BJ (cell line): Measurements from ENCODE around the gene SNAP91. TPM values are rescaled to one million over a fixed set of nuclear protein-coding genes. Genes with fewer than 3 reads are reported as not detected.

Experiments
- CTCF ChIA-PET: fragments of 350-600 bp; formaldehyde crosslinking; extraction: SDS; loops from one replicate; lab custom pipeline; 2021; ENCODE audit warnings: antibody characterized with exemption, inconsistent platforms; lab: Yijun Ruan, JAX
- POLR2A ChIA-PET: fragments of 300-600 bp; sonication (Branson Sonifier 250); formaldehyde crosslinking; extraction: SDS; loops from one replicate; lab custom pipeline; 2021; ENCODE audit warnings: antibody characterized with exemption; lab: Charles Lee
- DNase-seq: peaks from one replicate; pipeline ENCODE4 v3.0.0-alpha.2; 2011; ENCODE audit warnings: low read depth
- H3K27me3 ChIP-seq: 2 replicates; pipeline ENCODE4 v1.6.0; 2011; ENCODE audit warnings: low read length; ENCODE audit not compliant: control insufficient read depth, insufficient read depth
- H3K36me3 ChIP-seq: 2 replicates; pipeline ENCODE4 v1.5.1; 2011; ENCODE audit warnings: low read length; ENCODE audit not compliant: control insufficient read depth, insufficient read depth
- H3K4me3 ChIP-seq: 2 replicates; pipeline ENCODE4 v1.5.1; 2011; ENCODE audit warnings: low read depth, mild to moderate bottlenecking, control low read depth, low read length
- polyA plus RNA-seq: library from polyadenylated mRNA; depleted of rRNA; stranded (reverse); fragments of >200 nt; gene quantifications from 2 replicates; pipeline ENCODE4 v1.2.3, GENCODE V29; 2011
- TF ChIP-seq, protein P1 (sequence below): IDR thresholded peaks from 2 replicates; pipeline ENCODE4 v1.5.1; 2011; ENCODE audit warnings: low read depth, mild to moderate bottlenecking, control low read depth, inconsistent platforms, low read length, moderate library complexity; ENCODE audit not compliant: insufficient read depth

SNAP91 gene
- polyA plus RNA-seq, 1 experiment, result not detected

DNA sequence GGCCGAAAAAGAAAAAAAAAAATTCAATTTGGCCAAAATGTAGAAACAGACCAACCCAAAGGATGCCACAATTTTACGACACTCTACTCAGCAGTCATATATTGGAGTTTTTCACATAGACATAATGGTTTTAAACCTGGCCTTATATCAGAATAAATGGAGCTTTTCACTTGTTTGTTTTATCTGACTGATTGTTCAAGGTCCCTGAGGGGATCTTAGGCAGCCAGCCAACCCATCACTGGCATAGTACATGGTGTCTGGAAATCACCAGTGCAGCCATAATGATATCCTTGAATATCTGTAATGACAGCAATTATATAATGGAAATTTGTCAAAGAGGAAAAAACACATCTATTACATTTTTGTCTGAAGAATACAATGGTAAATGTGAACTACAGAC, 99.7 kb downstream of the SNAP91 start:
- H3K27me3 ChIP-seq, result no peaks in the 10 kb centered on the region
- ChIA-PET POLR2A (no interaction called here), CTCF (no interaction called here)
- TF ChIP-seq, protein P1, sequence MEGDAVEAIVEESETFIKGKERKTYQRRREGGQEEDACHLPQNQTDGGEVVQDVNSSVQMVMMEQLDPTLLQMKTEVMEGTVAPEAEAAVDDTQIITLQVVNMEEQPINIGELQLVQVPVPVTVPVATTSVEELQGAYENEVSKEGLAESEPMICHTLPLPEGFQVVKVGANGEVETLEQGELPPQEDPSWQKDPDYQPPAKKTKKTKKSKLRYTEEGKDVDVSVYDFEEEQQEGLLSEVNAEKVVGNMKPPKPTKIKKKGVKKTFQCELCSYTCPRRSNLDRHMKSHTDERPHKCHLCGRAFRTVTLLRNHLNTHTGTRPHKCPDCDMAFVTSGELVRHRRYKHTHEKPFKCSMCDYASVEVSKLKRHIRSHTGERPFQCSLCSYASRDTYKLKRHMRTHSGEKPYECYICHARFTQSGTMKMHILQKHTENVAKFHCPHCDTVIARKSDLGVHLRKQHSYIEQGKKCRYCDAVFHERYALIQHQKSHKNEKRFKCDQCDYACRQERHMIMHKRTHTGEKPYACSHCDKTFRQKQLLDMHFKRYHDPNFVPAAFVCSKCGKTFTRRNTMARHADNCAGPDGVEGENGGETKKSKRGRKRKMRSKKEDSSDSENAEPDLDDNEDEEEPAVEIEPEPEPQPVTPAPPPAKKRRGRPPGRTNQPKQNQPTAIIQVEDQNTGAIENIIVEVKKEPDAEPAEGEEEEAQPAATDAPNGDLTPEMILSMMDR, result no peak
- no peaks in the 10 kb centered on the region for H3K36me3 ChIP-seq
- no peak for DNase-seq
- H3K4me3 ChIP-seq, result no peak overlapping the region

- CTCF ChIA-PET, result interaction anchor here (1.0 kb wide), 1 partner anchor 10 kb away, joined by 3 read pairs; no protein-coding TSS in a partner anchor
Measured at GRCh38 chr6:83605517-83605916, 103.4 kb downstream of the SNAP91 start.

GRCh38 chr6:83603551-83603950, 105.3 kb downstream of the SNAP91 start:
- H3K4me3 ChIP-seq, result no peak overlapping the region
- CTCF ChIA-PET, result interaction anchor here (1.3 to 3.1 kb wide), 3 partner anchors 10 to 14 kb away, joined by 3 to 11 read pairs (median 6); no protein-coding TSS in a partner anchor
- no peak for DNase-seq
- no peaks in the 10 kb centered on the region for H3K36me3 ChIP-seq
- H3K27me3 ChIP-seq, result no peaks in the 10 kb centered on the region
- TF ChIP-seq, protein P1, result no peak
- POLR2A ChIA-PET, result no interaction called here

More at GRCh38 chr6:83605517-83605916, 103.4 kb downstream of the SNAP91 start:
- Histone ChIP-seq H3K4me3 (no peak overlapping the region), H3K27me3 (no peaks in the 10 kb centered on the region), H3K36me3 (no peaks in the 10 kb centered on the region)
- no peak for DNase-seq
- TF ChIP-seq, protein P1, result no peak
- POLR2A ChIA-PET, result no interaction called here

GRCh38 chr6:83601119-83601518, 107.8 kb downstream of the SNAP91 start:
- ChIA-PET POLR2A (no interaction called here), CTCF (interaction anchor here (1.5 kb wide), 1 partner anchor 14 kb away, joined by 5 read pairs; no protein-coding TSS in a partner anchor)
- TF ChIP-seq, protein P1, result no peak
- Histone ChIP-seq H3K4me3 (no peak overlapping the region), H3K27me3 (no peaks in the 10 kb centered on the region), H3K36me3 (no peaks in the 10 kb centered on the region)
- DNase-seq, result no peak

- CTCF ChIA-PET, result interaction anchor here (1.5 kb wide), 1 partner anchor 15 kb away, joined by 5 read pairs; no protein-coding TSS in a partner anchor
- no peak for DNase-seq
- Histone ChIP-seq H3K27me3 (no peaks in the 10 kb centered on the region), H3K4me3 (no peak overlapping the region), H3K36me3 (no peaks in the 10 kb centered on the region)
- TF ChIP-seq, protein P1, result no peak
- POLR2A ChIA-PET, result no interaction called here
Measured at GRCh38 chr6:83600459-83600858, 108.4 kb downstream of the SNAP91 start.
